Caco-2 (cell line): Measurements from ENCODE around the gene NEUROG3. TPM values are rescaled to one million over a fixed set of nuclear protein-coding genes. Genes with fewer than 3 reads are reported as not detected.

Source experiments
- BruUV-seq: library from RNA; stranded (reverse); fragments of 400-500 nt; replicated peaks from 2 replicates; lab custom pipeline; 2021; lab: Mats Ljungman, UMichigan
- CTCF ChIA-PET: fragments of 300-600 bp; sonication (Branson Sonifier 250); formaldehyde crosslinking; loops from one replicate; lab custom pipeline; 2022; ENCODE audit warnings: antibody characterized with exemption; lab: Charles Lee
- POLR2A ChIA-PET: fragments of 300-600 bp; sonication (Branson Sonifier 250); formaldehyde crosslinking; loops from one replicate; lab custom pipeline; 2022; ENCODE audit warnings: antibody characterized with exemption; lab: Charles Lee
- DNase-seq, 2 experiments: peaks; one replicate each; pipeline versions ENCODE4 v3.0.0 to v3.0.0-alpha.2; 2020 to 2022
- H3K27me3 ChIP-seq: replicated peaks from 2 replicates; pipeline ENCODE4 v1.6.0; 2011; ENCODE audit warnings: low read length; ENCODE audit not compliant: control insufficient read depth, insufficient read depth
- H3K36me3 ChIP-seq: 2 replicates; pipeline ENCODE4 v1.5.1; 2011; ENCODE audit warnings: low read length; ENCODE audit not compliant: control insufficient read depth, insufficient read depth
- H3K4me1 ChIP-seq: fragments of 250-450 bp; sonication (Bioruptor Pico); 2 replicates; pipeline ENCODE4 v1.5.1; 2020; ENCODE audit warnings: mild to moderate bottlenecking
- H3K4me3 ChIP-seq: 2 replicates; pipeline ENCODE4 v1.5.1; 2011; ENCODE audit warnings: low read depth, mild to moderate bottlenecking, control low read depth, low read length
- H3K9me3 ChIP-seq: fragments of 250-450 bp; sonication (Bioruptor Pico); 2 replicates; pipeline ENCODE4 v1.5.1; 2020; ENCODE audit warnings: mild to moderate bottlenecking, moderate library complexity
- H3K27ac Mint-ChIP-seq: one replicate; pipeline ENCODE4 v1.8.0; 2022; ENCODE audit warnings: mixed read lengths; ENCODE audit not compliant: unreplicated experiment
- H3K27me3 Mint-ChIP-seq: one replicate; pipeline ENCODE4 v1.8.0; 2022; ENCODE audit warnings: mixed read lengths; ENCODE audit not compliant: insufficient read depth, unreplicated experiment
- H3K36me3 Mint-ChIP-seq: one replicate; pipeline ENCODE4 v1.8.0; 2022; ENCODE audit warnings: mild to moderate bottlenecking, mixed read lengths; ENCODE audit not compliant: insufficient read depth, unreplicated experiment
- H3K4me1 Mint-ChIP-seq: one replicate; pipeline ENCODE4 v1.8.0; 2022; ENCODE audit warnings: low read depth, mixed read lengths; ENCODE audit not compliant: unreplicated experiment
- H3K4me3 Mint-ChIP-seq: one replicate; pipeline ENCODE4 v1.8.0; 2022; ENCODE audit warnings: mild to moderate bottlenecking, moderate library complexity, mixed read lengths; ENCODE audit not compliant: unreplicated experiment
- H3K9me3 Mint-ChIP-seq: one replicate; pipeline ENCODE4 v1.8.0; 2022; ENCODE audit warnings: mixed read lengths; ENCODE audit not compliant: unreplicated experiment
- intact Hi-C: fragments of 100-400 bp; cut with micrococcal nuclease; formaldehyde crosslinking; loops from one replicate; pipeline ENCODE4 v1.10.0; 2022; ENCODE audit not compliant: unreplicated experiment
- total RNA-seq: library from RNA; stranded (reverse); gene quantifications from 2 replicates; pipeline ENCODE4 v1.2.3, GENCODE V29; 2022
- TF ChIP-seq, protein P1 (sequence below), 2 experiments: fragments of 200-600 bp in 1 of 2; IDR thresholded peaks; 1 replicate in 1 of 2; 2 replicates in 1 of 2; pipeline versions ENCODE4 v1.5.1 to v1.8.0; 2011 to 2022; ENCODE audit warnings: antibody characterized with exemption in 1 of 2, control low read depth in 1 of 2, inconsistent platforms in 1 of 2, low read depth in 1 of 2, low read length in 1 of 2, mild to moderate bottlenecking in 1 of 2, moderate library complexity in 1 of 2; ENCODE audit not compliant: insufficient read depth in 1 of 2, severe bottlenecking in 1 of 2, unreplicated experiment in 1 of 2

The NEUROG3 gene
- total RNA-seq, 1 experiment from 2014 or later, result not detected

- CTCF ChIA-PET, result no interaction called here
- DNase-seq, result no peak
- BruUV-seq, result no TSS peak
- intact Hi-C loops, result no loop called here
- H3K4me3 Mint-ChIP-seq, result no peak overlapping the region
- H3K4me1 Mint-ChIP-seq, result no peaks in the 10 kb centered on the region
- H3K9me3 ChIP-seq, result peaks cover 15% of the 10 kb centered on the region
- no peaks in the 10 kb centered on the region for H3K36me3 Mint-ChIP-seq
- H3K36me3 ChIP-seq, result no peaks in the 10 kb centered on the region
- POLR2A ChIA-PET, result interaction anchor here (0.6 kb wide), 1 partner anchor 293 kb away, joined by 3 read pairs; no protein-coding TSS in a partner anchor
- H3K9me3 Mint-ChIP-seq, result peaks cover 21% of the 10 kb centered on the region
- no peak overlapping the region for H3K4me3 ChIP-seq
- H3K27me3 ChIP-seq, result peaks cover 2% of the 10 kb centered on the region; the same call in 1 of the 2 replicates
- H3K4me1 ChIP-seq, result no peaks in the 10 kb centered on the region
- H3K27ac Mint-ChIP-seq, result no peak overlapping the region
- TF ChIP-seq, protein P1, sequence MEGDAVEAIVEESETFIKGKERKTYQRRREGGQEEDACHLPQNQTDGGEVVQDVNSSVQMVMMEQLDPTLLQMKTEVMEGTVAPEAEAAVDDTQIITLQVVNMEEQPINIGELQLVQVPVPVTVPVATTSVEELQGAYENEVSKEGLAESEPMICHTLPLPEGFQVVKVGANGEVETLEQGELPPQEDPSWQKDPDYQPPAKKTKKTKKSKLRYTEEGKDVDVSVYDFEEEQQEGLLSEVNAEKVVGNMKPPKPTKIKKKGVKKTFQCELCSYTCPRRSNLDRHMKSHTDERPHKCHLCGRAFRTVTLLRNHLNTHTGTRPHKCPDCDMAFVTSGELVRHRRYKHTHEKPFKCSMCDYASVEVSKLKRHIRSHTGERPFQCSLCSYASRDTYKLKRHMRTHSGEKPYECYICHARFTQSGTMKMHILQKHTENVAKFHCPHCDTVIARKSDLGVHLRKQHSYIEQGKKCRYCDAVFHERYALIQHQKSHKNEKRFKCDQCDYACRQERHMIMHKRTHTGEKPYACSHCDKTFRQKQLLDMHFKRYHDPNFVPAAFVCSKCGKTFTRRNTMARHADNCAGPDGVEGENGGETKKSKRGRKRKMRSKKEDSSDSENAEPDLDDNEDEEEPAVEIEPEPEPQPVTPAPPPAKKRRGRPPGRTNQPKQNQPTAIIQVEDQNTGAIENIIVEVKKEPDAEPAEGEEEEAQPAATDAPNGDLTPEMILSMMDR (IDR thresholded peaks at IDR 0.05; ENCODE audit: insufficient read depth in 1 of 2, low read depth in 1 of 2, low read length in 1 of 2, severe bottlenecking in 1 of 2, unreplicated experiment in 1 of 2), result no peak
- H3K27me3 Mint-ChIP-seq, result peaks cover 17% of the 10 kb centered on the region
Measured at GRCh38 chr10:69612760-69613159, 39.5 kb upstream of the NEUROG3 start.

GRCh38 chr10:69609077-69609476 lies 35.9 kb upstream of the NEUROG3 start:
- TF ChIP-seq, protein P1 (IDR thresholded peaks at IDR 0.05; ENCODE audit: insufficient read depth in 1 of 2, low read depth in 1 of 2, low read length in 1 of 2, severe bottlenecking in 1 of 2, unreplicated experiment in 1 of 2), result no peak
- Mint-ChIP-seq H3K36me3 (no peaks in the 10 kb centered on the region), H3K9me3 (peaks cover 33% of the 10 kb centered on the region), H3K4me1 (no peaks in the 10 kb centered on the region), H3K27me3 (peaks cover 5% of the 10 kb centered on the region), H3K4me3 (no peak overlapping the region), H3K27ac (no peak overlapping the region)
- POLR2A ChIA-PET, result no interaction called here
- DNase-seq, result no peak
- intact Hi-C loops, result no loop called here
- Histone ChIP-seq H3K27me3 (no peaks in the 10 kb centered on the region), H3K4me3 (no peak overlapping the region), H3K36me3 (no peaks in the 10 kb centered on the region), H3K9me3 (peaks cover 18% of the 10 kb centered on the region), H3K4me1 (no peaks in the 10 kb centered on the region)
- CTCF ChIA-PET, result no interaction called here
- BruUV-seq, result no TSS peak

GRCh38 chr10:69600761-69601330 lies 27.6 kb upstream of the NEUROG3 start:
- CTCF ChIA-PET, result no interaction called here
- intact Hi-C loops, result no loop called here
- TF ChIP-seq, protein P1 (IDR thresholded peaks at IDR 0.05; ENCODE audit: insufficient read depth in 1 of 2, low read depth in 1 of 2, low read length in 1 of 2, severe bottlenecking in 1 of 2, unreplicated experiment in 1 of 2), result no peak
- H3K27me3 Mint-ChIP-seq, result peaks cover 30% of the 10 kb centered on the region
- no peaks in the 10 kb centered on the region for H3K36me3 Mint-ChIP-seq
- H3K4me3 Mint-ChIP-seq, result no peak overlapping the region
- no peak for DNase-seq
- H3K27me3 ChIP-seq, result no peaks in the 10 kb centered on the region; the same call in 1 of the 2 replicates
- no peaks in the 10 kb centered on the region; the same call in 1 of the 2 replicates for H3K9me3 ChIP-seq
- no peak overlapping the region for H3K27ac Mint-ChIP-seq
- H3K4me3 ChIP-seq, result no peak overlapping the region
- H3K4me1 Mint-ChIP-seq, result no peaks in the 10 kb centered on the region
- BruUV-seq, result no TSS peak
- H3K36me3 ChIP-seq, result no peaks in the 10 kb centered on the region
- H3K9me3 Mint-ChIP-seq, result peaks cover 12% of the 10 kb centered on the region
- POLR2A ChIA-PET, result no interaction called here
- H3K4me1 ChIP-seq, result no peaks in the 10 kb centered on the region
